NCI-H187 (cell line): ENCODE results near the gene PCBP3.
"Not testable (repeated sequence)": the region's sequence is repeated elsewhere in the genome, so short reads cannot be mapped to it uniquely, and the experiment has no call there.

Experiments
- DNase-seq, 2 experiments: peaks; one replicate each; lab custom pipeline; 2025; lab: John Stamatoyannopoulos, UW

Gene PCBP3

DNA sequence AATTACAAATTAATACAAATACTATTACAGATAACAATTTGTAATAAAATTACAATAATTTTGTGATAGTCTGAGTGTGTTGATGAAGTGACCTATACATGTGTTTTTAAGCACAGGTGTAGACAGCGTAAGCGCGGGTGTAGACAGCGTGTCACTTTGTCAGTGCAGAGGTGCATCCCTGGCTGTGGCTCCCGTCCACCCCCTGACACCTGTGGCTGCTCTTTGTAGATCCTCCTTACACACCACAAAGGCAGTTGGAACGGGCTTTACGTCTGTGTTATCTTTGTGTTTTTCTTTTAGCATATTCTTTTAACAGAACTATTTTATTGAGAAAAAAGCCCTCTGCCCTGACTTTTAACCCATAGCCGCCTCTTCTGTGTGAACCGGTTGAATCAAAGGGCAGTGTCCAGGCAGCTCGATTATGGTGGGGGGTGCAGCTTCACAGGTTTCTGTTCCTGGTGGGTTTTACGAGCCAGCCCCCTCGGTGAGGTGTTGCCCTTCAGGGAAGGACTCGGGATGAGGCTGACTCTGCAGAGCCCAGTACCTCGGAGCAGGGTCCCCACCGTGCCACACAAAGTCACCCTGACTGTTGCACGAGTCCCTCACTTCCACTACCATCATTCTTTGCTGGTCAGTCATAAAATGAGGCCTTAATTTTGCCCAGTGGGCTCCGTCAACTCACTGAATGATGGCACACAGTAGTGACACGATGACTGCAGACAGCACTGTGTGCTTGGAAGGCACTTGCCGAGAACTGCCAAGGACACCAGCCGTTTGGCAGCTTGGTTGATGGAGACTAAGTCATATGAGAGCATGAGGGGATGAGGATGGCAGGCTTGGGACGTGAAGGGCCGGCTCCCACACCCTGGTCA is 251.6 kb downstream of the PCBP3 start:
- DNase-seq = no peak

DNA sequence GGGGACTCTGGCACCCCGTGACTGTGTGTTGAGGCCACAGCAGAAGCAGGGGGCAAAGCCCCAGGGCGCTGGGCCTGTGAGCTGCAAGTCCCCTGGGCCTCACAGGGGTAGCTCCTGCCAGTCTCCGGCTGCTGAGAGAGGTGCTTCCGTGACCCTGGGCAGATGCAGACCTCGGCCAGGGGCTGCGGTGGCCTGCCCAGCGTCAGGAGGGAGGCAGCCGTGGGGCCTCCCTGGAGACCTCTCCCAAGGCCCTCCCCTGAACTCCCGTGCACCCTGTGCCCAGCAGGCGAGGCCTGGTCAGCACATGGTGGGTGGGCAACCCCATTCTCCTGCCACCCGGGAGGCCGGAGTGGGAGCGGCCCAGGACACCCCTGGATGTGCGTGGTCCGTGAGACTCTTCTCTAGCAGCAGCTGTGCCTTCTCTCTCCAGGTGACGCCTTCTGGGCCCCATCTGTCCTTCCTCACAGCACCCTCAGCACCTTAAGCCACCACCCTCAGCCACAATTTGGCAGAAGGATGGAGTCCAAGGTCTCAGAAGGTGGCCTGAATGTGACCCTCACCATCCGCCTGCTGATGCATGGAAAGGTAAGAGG is 252.3 kb downstream of the PCBP3 start:
- no peak for DNase-seq

DNA sequence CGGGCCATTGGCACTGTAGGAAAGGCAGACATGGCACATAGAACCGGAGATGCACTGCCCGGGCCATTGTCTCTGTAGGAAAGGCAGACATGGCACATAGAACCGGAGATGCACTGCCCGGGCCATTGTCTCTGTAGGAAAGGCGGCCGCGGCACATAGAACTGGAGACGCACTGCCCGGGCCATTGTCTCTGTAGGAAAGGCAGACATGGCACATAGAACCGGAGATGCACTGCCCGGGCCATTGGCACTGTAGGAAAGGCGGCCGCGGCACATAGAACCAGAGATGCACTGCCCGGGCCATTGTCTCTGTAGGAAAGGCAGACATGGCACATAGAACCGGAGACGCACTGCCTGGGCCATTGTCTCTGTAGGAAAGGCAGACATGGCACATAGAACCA is 252.9 kb downstream of the PCBP3 start:
- DNase-seq = not testable (repeated sequence)

DNA sequence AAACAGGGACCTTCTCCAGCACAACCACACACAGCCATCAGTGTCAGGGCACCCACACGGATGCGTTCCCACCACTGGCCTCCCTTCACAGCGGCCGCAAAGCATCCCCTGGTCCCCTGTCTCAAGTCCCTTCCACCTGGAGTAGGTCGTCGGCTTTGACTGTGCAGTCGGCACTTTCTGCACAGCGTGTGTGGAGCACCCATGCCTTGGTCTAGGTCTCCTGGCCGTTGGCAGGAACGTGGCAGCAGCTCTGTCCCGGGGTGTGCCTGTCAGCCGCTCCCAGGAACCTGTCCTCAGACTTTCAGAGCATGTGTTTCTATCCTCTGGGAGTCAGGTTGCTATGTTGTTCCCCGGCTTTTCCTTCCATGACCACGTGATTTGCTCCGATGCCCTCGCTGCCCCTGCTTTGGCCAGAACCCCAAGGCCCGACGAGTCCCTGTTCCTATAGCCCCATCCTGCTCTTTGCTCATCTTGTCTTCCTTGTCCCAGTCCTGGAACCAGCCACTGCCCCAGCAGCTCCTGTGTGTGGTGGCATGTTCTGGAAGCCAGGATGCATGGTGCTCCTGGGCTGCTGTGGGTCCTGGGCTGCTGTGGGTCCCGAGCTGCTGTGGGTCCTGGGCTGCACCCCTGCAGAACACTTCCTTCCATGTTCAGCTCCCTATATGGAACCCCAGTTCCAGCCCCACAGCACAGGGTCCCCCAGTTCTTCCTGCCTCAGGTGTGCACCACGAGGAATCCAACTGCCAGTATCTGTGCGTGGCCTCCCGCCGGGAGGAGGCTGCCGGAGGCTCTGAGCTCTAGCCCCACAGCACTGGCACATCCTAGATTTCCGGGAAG is 253.9 kb downstream of the PCBP3 start:
- DNase-seq = no peak

DNA sequence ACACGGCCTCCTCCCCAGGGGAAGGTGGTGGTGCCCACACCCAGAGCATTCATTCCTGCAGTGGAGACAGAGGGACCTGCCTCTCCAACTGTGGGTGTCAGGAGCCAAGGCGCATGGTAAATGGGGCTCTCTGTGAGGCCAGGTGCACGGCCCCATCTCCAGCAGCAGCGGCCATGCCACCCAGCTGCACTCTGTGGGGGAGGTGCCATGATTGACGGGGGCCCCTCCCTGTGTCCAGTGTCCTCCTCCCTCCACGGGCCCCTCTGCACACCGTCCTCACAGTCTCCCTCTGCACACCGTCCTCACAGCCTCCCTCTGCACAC is 254.5 kb downstream of the PCBP3 start:
- DNase-seq = no peak

DNA sequence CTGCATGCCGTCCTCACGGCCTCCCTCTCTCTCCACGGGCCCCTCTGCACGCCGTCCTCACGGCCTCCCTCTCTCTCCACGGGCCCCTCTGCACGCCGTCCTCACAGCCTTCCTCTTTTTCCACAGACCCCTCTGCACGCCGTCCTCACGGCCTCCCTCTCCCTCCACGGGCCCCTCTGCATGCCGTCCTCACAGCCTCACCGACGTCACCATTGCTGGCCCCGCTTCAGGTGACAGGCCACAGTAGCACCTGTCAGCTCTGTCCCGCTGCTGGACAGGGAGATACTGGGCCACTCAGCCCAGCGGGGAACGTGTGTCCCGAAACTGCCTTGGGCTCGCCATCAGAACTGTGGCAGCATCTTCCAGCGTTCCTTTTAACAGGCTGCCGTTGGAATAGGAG is 255.3 kb downstream of the PCBP3 start:
- no peak for DNase-seq

DNA sequence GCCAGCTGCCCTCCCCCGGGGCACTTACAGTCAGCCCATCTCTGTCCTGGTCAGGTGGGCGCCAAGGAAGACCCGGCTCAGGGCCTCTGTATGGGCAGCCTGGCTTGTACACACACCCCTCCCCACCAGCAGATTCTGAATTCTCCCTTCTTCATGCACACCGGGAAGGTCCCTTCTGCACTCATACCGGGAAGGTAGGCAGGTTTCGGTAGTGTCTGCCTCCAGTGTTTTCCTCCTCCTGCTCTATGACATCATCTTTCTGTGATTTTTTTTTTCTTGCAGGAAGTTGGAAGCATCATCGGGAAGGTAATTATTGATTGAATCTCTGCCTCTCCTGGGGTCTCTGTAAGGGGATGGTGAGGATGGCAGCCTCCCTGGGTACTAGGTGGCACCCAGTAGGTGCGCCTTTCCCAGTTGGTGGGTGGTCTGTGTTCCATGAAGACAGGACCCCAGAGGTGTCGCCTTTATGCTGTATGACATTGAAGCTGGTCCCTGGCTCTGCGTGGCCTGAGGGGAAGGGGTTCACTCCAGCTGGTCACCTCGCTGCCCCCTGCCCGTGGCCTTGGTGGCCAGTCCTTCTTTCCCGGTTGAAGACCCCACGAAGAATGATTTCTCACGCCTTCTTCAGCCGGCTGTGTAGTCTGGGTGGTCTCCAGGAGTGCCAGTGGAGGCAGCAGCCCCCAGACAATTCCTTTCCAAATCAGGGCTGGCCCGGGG is 255.9 kb downstream of the PCBP3 start:
- DNase-seq = no peak

DNA sequence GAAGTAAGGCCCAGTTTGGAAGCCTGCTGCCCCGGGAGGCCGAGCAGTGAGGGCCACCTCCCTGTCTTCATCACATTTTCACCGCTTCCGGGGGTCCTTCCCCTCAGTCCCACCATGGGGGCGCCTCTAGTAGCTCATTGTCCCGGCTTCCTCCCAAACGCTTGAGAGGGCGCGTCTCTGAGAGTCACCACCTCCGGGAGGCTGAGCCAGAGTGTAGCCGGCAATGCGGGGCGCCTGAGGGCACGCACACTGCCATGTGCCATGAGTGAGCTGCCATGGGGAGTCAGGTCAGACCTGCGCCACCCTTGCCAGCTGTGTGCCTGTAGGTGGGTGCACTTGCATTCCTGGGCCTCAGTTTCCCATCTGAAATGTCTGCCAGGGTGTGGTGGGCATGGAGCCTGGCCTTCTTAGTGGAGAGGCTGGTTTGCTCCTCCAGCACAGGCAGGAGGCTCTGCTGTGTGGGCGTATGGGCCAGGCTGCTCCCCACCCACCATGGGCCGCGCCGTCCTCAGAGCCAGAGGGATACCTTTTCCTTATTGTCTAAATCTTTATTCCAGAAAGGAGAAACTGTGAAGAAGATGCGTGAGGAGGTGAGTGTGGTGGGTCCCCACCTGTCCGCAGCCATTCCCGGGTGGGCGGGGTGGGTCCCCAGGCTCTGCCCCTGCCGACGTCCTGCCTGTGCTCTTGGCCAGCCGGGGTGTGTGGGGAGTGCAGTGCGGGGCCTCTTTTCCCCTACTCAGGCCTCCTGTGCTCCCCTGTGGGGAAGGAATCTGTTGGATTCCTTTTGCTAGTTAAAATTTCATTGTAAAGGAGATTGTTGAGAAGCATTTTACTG is 256.7 kb downstream of the PCBP3 start:
- DNase-seq = no peak

DNA sequence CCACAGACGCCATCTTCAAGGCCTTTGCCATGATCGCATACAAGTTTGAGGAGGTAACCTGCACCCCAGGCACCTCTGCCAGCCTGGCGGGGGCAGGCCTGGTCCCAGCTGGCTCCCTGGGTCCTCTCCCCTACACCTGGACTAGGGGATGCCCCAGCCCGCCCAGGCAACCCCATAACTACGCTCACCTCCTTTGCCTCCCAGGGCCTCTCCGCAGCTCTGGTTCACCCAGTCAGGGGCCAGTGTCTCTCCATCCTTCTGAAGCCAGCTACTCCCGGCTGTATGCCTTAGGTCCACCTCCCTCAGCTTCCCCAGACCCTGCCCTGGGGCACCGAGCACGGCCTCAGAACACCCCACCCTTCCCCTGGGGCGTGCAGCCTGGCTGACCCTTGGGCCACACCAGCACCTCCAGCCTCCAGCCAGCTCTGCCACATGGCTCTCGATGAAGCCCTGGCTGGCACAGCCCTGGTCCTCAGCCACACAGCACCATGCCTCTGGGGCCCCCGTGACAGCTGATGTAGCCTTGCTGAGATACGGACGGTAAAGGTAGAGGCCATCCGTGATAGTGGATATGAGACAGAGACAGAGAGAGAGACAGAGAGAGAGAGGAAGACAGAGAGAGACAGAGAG is 257.7 kb downstream of the PCBP3 start:
- DNase-seq = no peak

DNA sequence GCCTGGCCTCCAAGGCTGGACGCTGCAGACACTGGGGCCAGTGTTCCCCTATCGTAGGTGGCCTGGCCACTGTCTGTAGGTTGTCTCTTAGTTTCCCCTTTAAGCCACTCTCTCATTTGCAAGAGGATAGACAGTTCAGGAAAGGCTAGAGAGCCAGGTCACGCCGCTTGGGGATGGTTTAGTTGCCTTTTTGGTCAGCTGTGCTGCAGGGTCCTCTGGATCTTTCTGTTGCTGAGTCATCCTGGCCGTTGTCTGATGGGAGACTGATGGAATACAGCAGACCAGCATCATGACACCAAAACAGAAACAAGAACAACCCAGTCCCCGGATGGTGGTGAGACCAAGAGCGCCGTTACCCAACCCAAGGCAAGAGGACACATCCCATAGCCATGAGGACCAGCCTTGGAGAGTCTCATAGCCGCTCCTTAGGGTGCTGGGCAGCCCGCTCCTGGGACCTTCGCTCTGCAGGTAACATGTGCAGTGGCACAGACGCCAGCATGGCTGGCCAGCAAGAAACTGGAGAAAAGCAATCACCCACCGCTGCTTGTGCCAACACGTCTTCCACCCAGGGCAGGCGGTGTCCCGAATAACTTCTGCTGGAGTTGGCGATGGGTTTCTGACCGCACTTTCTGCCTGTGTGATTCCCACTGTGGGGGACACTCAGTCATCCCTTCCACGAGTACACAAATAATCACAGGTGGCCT is 258.9 kb downstream of the PCBP3 start:
- DNase-seq = no peak

DNA sequence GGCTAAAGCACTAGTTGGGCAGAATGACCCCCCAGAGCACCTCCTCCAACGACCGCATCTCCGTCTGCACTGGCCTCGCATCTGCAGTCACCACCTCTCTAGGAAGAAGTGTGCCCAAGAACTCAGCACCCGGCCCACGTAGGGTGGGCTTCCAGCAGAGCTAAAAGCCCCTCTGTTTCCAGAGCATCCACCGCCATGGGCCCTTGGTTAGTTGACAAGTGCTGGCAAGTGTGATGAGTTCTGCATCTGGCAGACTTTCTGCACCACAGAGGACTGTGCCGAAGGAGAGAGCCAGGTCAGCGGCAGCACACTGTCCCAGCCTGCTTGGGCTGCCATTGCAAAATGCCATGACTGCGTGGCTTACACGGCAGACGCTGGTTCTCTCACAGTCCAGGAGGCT is 261.7 kb downstream of the PCBP3 start:
- no peak for DNase-seq

DNA sequence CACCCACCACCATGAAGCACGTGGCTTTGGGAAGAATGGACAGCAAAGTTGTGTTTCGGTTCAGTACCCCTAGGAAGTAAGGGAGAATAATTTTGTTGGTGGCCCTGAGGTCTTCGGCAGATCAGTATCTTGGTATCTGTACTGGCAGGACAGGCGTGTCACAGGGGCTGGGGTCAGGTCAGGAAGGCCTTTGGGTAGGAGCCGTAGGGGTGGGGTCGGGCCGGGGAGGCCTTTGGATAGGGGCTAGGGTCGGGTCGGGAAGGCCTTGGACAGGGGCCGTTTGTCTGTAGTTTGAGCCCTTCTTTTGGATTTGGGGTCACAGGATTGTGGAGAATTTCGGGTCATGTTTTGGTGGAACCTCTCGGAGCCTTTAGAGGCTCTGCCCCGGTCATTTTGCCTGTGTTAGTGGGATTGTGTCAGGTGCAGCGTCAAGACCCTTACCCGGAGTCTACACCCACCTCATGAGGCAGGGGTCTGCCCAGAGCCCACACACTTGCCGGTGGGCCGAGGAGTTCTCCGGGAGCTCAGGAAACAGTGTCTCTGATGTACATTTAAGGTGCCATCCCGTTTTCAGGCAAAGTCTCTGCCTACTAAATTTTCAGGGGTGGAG is 262.8 kb downstream of the PCBP3 start:
- no peak for DNase-seq

DNA sequence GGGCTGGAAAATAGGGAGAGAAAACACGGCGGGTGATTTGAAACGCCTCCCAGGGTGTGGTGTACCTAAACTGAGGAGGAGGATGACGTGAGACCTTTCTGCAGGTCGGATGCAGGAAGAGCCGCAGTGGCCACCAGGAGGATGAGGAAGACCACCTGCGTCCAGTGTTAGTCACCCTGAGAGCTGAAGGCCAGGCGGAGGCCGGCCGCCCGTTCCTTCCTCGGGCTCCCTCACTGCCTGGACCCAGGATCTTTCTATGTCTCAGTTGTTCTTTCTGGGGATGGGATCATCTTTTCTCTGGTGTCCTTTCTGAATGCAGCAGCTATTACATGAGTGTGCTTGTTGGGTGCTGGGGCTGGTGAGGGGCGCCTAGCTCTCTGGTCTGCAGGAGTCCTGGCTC is 263.3 kb downstream of the PCBP3 start:
- no peak for DNase-seq

DNA sequence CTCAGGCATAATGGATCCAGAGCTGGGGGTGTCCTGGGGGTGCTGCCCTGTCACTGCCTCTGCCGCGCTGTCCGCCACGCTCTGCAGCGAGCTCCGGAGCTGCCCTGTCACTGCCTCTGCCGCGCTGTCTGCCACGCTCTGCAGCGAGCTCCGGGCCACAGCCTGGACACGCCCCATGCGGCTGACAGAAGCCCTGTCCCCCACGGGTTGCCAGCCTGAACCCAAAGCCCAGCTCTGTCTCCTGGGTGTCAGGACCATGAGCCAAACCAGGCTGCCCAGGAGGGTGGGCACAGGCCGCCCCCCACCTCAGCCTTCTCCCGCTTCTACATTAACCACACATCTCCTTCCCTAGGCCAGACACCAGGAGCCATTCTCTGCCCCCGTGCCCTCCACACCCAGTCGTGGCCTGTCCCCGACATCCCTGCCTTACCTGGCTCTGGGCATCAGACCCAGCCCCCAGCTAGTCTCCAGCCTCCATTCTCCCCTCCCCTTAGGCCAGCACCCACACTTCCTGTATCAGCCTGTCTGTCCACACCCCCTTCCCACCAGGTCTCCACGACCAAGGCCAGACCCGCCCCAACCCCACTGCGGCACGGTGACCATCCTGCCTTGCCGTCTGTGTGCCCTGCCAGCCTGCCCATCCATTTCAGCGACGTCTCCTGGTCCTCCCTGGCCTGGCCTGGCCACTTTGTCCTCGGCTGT is 265.2 kb downstream of the PCBP3 start:
- no peak for DNase-seq

DNA sequence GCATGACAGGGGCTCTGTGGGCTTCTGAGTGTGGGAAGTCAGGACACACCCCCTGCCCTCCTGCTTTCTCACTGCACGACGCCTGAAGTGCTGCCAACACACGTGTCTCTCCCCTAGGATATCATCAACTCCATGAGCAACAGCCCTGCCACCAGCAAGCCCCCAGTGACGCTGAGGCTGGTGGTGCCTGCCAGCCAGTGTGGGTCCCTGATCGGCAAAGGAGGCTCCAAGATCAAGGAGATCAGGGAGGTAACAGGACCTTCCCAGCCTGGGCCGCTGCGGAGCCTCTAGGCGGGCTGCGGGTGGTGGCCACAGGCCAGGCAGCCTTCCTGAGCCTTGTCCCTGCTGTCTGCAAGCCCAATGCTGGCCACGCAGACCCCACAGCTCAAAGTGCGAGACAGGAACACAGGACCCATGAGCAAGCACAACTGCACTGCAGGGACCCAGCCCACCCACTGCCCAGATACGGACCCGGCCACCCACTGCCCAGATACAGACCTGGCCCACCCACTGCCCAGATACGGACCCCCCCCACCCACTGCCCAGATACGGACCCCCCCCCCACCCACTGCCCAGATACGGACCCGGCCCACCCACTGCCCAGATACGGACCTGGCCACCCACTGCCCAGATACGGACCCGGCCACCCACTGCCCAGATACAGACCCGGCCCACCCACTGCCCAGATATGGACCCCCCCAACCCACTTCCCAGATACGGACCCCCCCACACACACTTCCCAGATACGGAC is 265.9 kb downstream of the PCBP3 start:
- DNase-seq = no peak

DNA sequence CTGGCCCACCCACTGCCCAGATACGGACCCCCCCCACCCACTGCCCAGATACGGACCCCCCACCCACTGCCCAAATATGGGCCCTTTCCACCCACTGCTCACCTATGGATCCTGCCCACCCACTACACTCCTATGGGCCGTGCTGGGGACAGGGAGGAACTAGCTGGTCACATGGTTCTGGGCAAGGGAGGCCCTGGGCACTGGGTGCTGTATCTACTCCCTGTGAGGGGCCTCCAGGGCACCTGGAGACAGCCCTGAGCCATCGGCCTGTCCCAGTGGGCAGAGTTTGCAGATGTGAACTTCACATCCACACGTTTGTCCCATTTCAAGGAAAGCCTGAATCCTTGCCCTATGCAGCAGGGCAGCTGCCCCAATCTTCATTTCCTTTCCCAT is 266.6 kb downstream of the PCBP3 start:
- DNase-seq = no peak

DNA sequence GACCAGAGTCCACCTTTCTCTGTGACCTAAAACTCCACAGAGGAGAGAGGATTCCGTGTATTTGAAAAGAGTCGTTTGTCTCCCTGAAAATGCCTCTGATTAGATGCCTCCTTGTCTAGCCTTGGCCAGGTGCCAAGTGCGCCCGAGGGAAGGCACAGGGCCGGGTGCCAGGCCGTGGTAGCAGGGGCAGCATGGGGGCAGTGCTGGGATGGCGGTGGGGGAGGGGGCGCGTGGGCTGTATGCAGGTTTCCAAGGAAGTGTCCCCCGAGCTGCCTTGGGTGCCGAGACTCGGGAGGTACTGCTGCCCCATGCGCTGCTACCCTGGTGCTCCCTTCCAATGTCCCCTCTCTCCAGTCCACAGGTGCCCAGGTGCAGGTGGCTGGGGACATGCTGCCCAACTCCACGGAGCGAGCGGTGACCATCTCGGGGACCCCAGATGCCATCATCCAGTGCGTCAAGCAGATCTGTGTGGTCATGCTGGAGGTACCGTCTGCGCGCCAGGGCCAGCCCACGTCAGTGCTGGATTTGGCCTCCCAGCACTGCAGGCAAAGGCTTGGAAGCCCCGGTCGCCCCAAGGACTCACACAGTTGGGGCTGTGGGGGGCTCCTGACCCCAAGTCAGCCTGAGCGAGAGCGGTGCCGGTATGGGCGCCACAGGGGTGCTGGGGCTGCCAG is 267.2 kb downstream of the PCBP3 start:
- DNase-seq = no peak

DNA sequence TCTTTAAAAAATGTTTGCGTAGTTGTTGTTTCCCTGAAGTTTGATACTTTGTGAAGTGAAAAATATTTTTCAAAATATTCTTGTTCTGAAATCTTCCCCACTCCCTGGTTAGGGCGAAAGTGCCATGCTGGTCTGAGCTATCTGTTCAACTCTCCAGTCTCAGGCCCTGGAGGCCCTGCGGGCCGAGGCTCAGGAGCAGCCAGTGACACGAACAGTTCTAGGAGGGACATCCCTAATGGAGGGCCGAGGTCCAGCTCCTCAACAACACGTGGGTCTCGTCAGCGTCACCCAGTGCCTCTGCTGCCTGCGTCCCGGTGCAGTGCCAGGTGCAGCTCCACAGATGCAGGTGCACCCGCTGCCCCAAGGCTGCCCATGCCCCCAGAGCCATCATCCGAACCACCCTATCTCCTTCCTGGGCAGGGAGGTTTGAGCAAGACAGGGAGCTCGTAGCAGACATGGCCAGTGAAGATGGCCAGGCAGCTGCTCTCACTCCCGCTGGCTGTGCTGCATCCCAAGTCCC is 268.3 kb downstream of the PCBP3 start:
- DNase-seq = no peak
